Measurements from ENCODE around the gene PHTF2.

Gene PHTF2

GRCh38 chr7:77895905-77896304 is 97.3 kb downstream of the PHTF2 start:
- POLR2A ChIA-PET = no interaction called here

GRCh38 chr7:77897004-77897547 is 98.5 kb downstream of the PHTF2 start:
- no peak for DNase-seq (ENCODE audit: extremely low spot score)
- POLR2A ChIA-PET = no interaction called here
- CTCF ChIA-PET = no interaction called here
- TF ChIP-seq HDGF (IDR thresholded peaks at IDR 0.05; ENCODE audit: borderline replicate concordance) = no peak
- no peak for TF ChIP-seq ZNF384 (IDR thresholded peaks at IDR 0.05)
- TF ChIP-seq ELF4 (IDR thresholded peaks at IDR 0.05) = no peak
- no peak for TF ChIP-seq BHLHE40 (IDR thresholded peaks at IDR 0.05; ENCODE audit: borderline replicate concordance)
- no peak for TF ChIP-seq FOXK2 (IDR thresholded peaks at IDR 0.05)
- TF ChIP-seq ARNT (IDR thresholded peaks at IDR 0.05) = no peak
- TF ChIP-seq NFRKB (IDR thresholded peaks at IDR 0.05) = no peak
- TF ChIP-seq TARDBP (IDR thresholded peaks at IDR 0.05) = no peak
- no peak for TF ChIP-seq SUZ12 (IDR thresholded peaks at IDR 0.05)
- no peak for TF ChIP-seq FOXM1 (IDR thresholded peaks at IDR 0.05; ENCODE audit: borderline replicate concordance)
- no peak for TF ChIP-seq L3MBTL2 (conservative IDR thresholded peaks at IDR 0.05)
- TF ChIP-seq FOXA1 (IDR thresholded peaks at IDR 0.05) = no peak
- no peak for TF ChIP-seq PKNOX1 (IDR thresholded peaks at IDR 0.05)
- no peak for TF ChIP-seq SP1 (IDR thresholded peaks at IDR 0.05)
- no peak for TF ChIP-seq CTBP1 (IDR thresholded peaks at IDR 0.05; ENCODE audit: borderline replicate concordance)
- TF ChIP-seq LEF1 (IDR thresholded peaks at IDR 0.05; ENCODE audit: borderline replicate concordance) = no peak

More at GRCh38 chr7:77895905-77896304, 97.3 kb downstream of the PHTF2 start:
- DNase-seq (ENCODE audit: extremely low spot score) = no peak
- CTCF ChIA-PET = no interaction called here
- no peak for TF ChIP-seq SUZ12 (IDR thresholded peaks at IDR 0.05)
- TF ChIP-seq FOXK2 (IDR thresholded peaks at IDR 0.05) = no peak
- no peak for TF ChIP-seq TARDBP (IDR thresholded peaks at IDR 0.05)
- TF ChIP-seq ZNF384 (IDR thresholded peaks at IDR 0.05) = no peak
- no peak for TF ChIP-seq NFRKB (IDR thresholded peaks at IDR 0.05)
- no peak for TF ChIP-seq FOXM1 (IDR thresholded peaks at IDR 0.05; ENCODE audit: borderline replicate concordance)
- TF ChIP-seq ELF4 (IDR thresholded peaks at IDR 0.05) = no peak
- no peak for TF ChIP-seq FOXA1 (IDR thresholded peaks at IDR 0.05)
- TF ChIP-seq HDGF (IDR thresholded peaks at IDR 0.05; ENCODE audit: borderline replicate concordance) = no peak
- no peak for TF ChIP-seq PKNOX1 (IDR thresholded peaks at IDR 0.05)
- no peak for TF ChIP-seq CTBP1 (IDR thresholded peaks at IDR 0.05; ENCODE audit: borderline replicate concordance)
- TF ChIP-seq BHLHE40 (IDR thresholded peaks at IDR 0.05; ENCODE audit: borderline replicate concordance) = no peak
- TF ChIP-seq SP1 (IDR thresholded peaks at IDR 0.05) = no peak
- no peak for TF ChIP-seq L3MBTL2 (conservative IDR thresholded peaks at IDR 0.05)
- TF ChIP-seq LEF1 (IDR thresholded peaks at IDR 0.05; ENCODE audit: borderline replicate concordance) = no peak

- ChIA-PET CTCF (interaction anchor here (0.6 kb wide), 1 partner anchor 1698 kb away, joined by 4 read pairs; no protein-coding TSS in a partner anchor), POLR2A (interaction anchor here (0.6 kb wide), 1 partner anchor 22 kb away, joined by 3 read pairs; no protein-coding TSS in a partner anchor)
- no peak for DNase-seq (ENCODE audit: extremely low spot score)
- TF ChIP-seq BHLHE40 (IDR thresholded peaks at IDR 0.05; ENCODE audit: borderline replicate concordance) (no peak), ZNF384 (IDR thresholded peaks at IDR 0.05) (no peak), HDGF (IDR thresholded peaks at IDR 0.05; ENCODE audit: borderline replicate concordance) (no peak), TARDBP (IDR thresholded peaks at IDR 0.05) (no peak), SP1 (IDR thresholded peaks at IDR 0.05) (no peak), ARNT (IDR thresholded peaks at IDR 0.05) (no peak), LEF1 (IDR thresholded peaks at IDR 0.05; ENCODE audit: borderline replicate concordance) (no peak), FOXK2 (IDR thresholded peaks at IDR 0.05) (no peak), FOXM1 (IDR thresholded peaks at IDR 0.05; ENCODE audit: borderline replicate concordance) (no peak), CTBP1 (IDR thresholded peaks at IDR 0.05; ENCODE audit: borderline replicate concordance) (no peak), L3MBTL2 (conservative IDR thresholded peaks at IDR 0.05) (no peak), ELF4 (IDR thresholded peaks at IDR 0.05) (no peak), PKNOX1 (IDR thresholded peaks at IDR 0.05) (no peak), NFRKB (IDR thresholded peaks at IDR 0.05) (no peak), SUZ12 (IDR thresholded peaks at IDR 0.05) (no peak), FOXA1 (IDR thresholded peaks at IDR 0.05) (no peak)
Observed at GRCh38 chr7:77899516-77899915, 100.9 kb downstream of the PHTF2 start.

GRCh38 chr7:77903597-77903996 is 105.0 kb downstream of the PHTF2 start:
- POLR2A ChIA-PET = no interaction called here
- CTCF ChIA-PET = no interaction called here
- DNase-seq (ENCODE audit: extremely low spot score) = peak; percentile 21
- TF ChIP-seq L3MBTL2 (conservative IDR thresholded peaks at IDR 0.05) (no peak), FOXK2 (IDR thresholded peaks at IDR 0.05) (no peak), BHLHE40 (IDR thresholded peaks at IDR 0.05; ENCODE audit: borderline replicate concordance) (no peak), ZNF384 (IDR thresholded peaks at IDR 0.05) (no peak), PKNOX1 (IDR thresholded peaks at IDR 0.05) (no peak), ELF4 (IDR thresholded peaks at IDR 0.05) (no peak), ARNT (IDR thresholded peaks at IDR 0.05) (no peak), FOXM1 (IDR thresholded peaks at IDR 0.05; ENCODE audit: borderline replicate concordance) (no peak), NFRKB (IDR thresholded peaks at IDR 0.05) (no peak), SP1 (IDR thresholded peaks at IDR 0.05) (no peak), FOXA1 (IDR thresholded peaks at IDR 0.05) (no peak), HDGF (IDR thresholded peaks at IDR 0.05; ENCODE audit: borderline replicate concordance) (no peak)

GRCh38 chr7:77904252-77904651 is 105.7 kb downstream of the PHTF2 start:
- TF ChIP-seq SUZ12 (IDR thresholded peaks at IDR 0.05) (no peak), LEF1 (IDR thresholded peaks at IDR 0.05; ENCODE audit: borderline replicate concordance) (no peak), ARNT (IDR thresholded peaks at IDR 0.05) (no peak), HDGF (IDR thresholded peaks at IDR 0.05; ENCODE audit: borderline replicate concordance) (no peak), TARDBP (IDR thresholded peaks at IDR 0.05) (no peak), FOXA1 (IDR thresholded peaks at IDR 0.05) (no peak), ELF4 (IDR thresholded peaks at IDR 0.05) (no peak), NFRKB (IDR thresholded peaks at IDR 0.05) (no peak), PKNOX1 (IDR thresholded peaks at IDR 0.05) (no peak), BHLHE40 (IDR thresholded peaks at IDR 0.05; ENCODE audit: borderline replicate concordance) (no peak), L3MBTL2 (conservative IDR thresholded peaks at IDR 0.05) (no peak), ZNF384 (IDR thresholded peaks at IDR 0.05) (no peak), CTBP1 (IDR thresholded peaks at IDR 0.05; ENCODE audit: borderline replicate concordance) (no peak), SP1 (IDR thresholded peaks at IDR 0.05) (no peak), FOXM1 (IDR thresholded peaks at IDR 0.05; ENCODE audit: borderline replicate concordance) (no peak), FOXK2 (IDR thresholded peaks at IDR 0.05) (no peak)
- ChIA-PET POLR2A (no interaction called here), CTCF (no interaction called here)
- DNase-seq (ENCODE audit: extremely low spot score) = no peak

Data from HEK293T (cell line).